Endothelial cell of hepatic sinusoid (primary cell): ENCODE measurements around the gene ITSN1.

Experiments used
- in situ Hi-C: cut with HindIII; loops from 2 replicates; pipeline ENCODE4 v1.10.0; 2017; ENCODE audit warnings: low sequenced_read_pairs

ITSN1 gene

GRCh38 chr21:33801424-33802405 lies 159.4 kb downstream of the ITSN1 start:
- in situ Hi-C loops, result no loop called here

- in situ Hi-C loops, result no loop called here
Observed at GRCh38 chr21:33802481-33802880, 160.2 kb downstream of the ITSN1 start.

- in situ Hi-C loops, result no loop called here
Observed at GRCh38 chr21:33808715-33809367, 166.5 kb downstream of the ITSN1 start.

GRCh38 chr21:33810766-33811165 lies 168.5 kb downstream of the ITSN1 start:
- in situ Hi-C loops, result loop anchor here (5.0 kb wide), 1 partner anchor 92 kb away; no protein-coding TSS in a partner anchor

- in situ Hi-C loops, result loop anchor here (5.0 kb wide), 1 partner anchor 91 kb away; no protein-coding TSS in a partner anchor
Observed at GRCh38 chr21:33811167-33812010, 169.1 kb downstream of the ITSN1 start.

- in situ Hi-C loops, result loop anchor here (5.0 kb wide), 1 partner anchor 88 kb away; no protein-coding TSS in a partner anchor
Observed at GRCh38 chr21:33813832-33814365, 171.6 kb downstream of the ITSN1 start.

- in situ Hi-C loops, result no loop called here
Observed at GRCh38 chr21:33815143-33815707, 172.9 kb downstream of the ITSN1 start.

GRCh38 chr21:33816174-33816573 lies 173.9 kb downstream of the ITSN1 start:
- in situ Hi-C loops, result no loop called here

GRCh38 chr21:33817138-33817537 lies 174.8 kb downstream of the ITSN1 start:
- in situ Hi-C loops, result no loop called here

- in situ Hi-C loops, result no loop called here
Observed at GRCh38 chr21:33817663-33818451, 175.6 kb downstream of the ITSN1 start.

- in situ Hi-C loops, result no loop called here
Observed at GRCh38 chr21:33820230-33820770, 178.0 kb downstream of the ITSN1 start.

GRCh38 chr21:33820798-33821197 lies 178.5 kb downstream of the ITSN1 start:
- in situ Hi-C loops, result no loop called here

- in situ Hi-C loops, result no loop called here
Observed at GRCh38 chr21:33821503-33822322, 179.4 kb downstream of the ITSN1 start.

GRCh38 chr21:33824156-33824941 lies 182.0 kb downstream of the ITSN1 start:
- in situ Hi-C loops, result no loop called here

GRCh38 chr21:33825419-33825818 lies 183.1 kb downstream of the ITSN1 start:
- in situ Hi-C loops, result no loop called here

- in situ Hi-C loops, result no loop called here
Observed at GRCh38 chr21:33825915-33826314, 183.6 kb downstream of the ITSN1 start.

GRCh38 chr21:33828083-33828482 lies 185.8 kb downstream of the ITSN1 start:
- in situ Hi-C loops, result no loop called here

- in situ Hi-C loops, result no loop called here
Observed at GRCh38 chr21:33828577-33828976, 186.3 kb downstream of the ITSN1 start.
